BLaER1 treated with 17β-estradiol and CSF1 and Interleukin-3, amounts not matched to agents 10 nM and 100 nM (cell line): Measurements from ENCODE around the gene IDH3A.
"Not testable (repeated sequence)": the region's sequence is repeated elsewhere in the genome, so short reads cannot be mapped to it uniquely, and the experiment has no call there.

ENCODE experiments used
- H3K27ac ChIP-seq, 11 experiments: shearing (Covaris generic); formaldehyde crosslinking; 2 replicates each; pipeline ENCODE4 v1.8.1; 2022
- H3K27me3 ChIP-seq, 11 experiments: shearing (Covaris generic); formaldehyde crosslinking; 2 replicates each; pipeline ENCODE4 v1.8.1; 2022
- H3K36me3 ChIP-seq, 11 experiments: shearing (Covaris generic); formaldehyde crosslinking; 2 replicates each; pipeline ENCODE4 v1.8.1; 2022
- H3K4me1 ChIP-seq, 10 experiments: shearing (Covaris generic); formaldehyde crosslinking; 2 replicates each; pipeline ENCODE4 v1.8.1; 2022
- H3K4me2 ChIP-seq, 11 experiments: shearing (Covaris generic); formaldehyde crosslinking; 2 replicates each; pipeline ENCODE4 v1.8.1; 2022
- H3K4me3 ChIP-seq, 10 experiments: shearing (Covaris generic); formaldehyde crosslinking; 2 replicates each; pipeline ENCODE4 v1.8.1; 2022
- H3K9ac ChIP-seq, 11 experiments: shearing (Covaris generic); formaldehyde crosslinking; 2 replicates each; pipeline ENCODE4 v1.8.1; 2022
- H3K9me3 ChIP-seq, 11 experiments: shearing (Covaris generic); formaldehyde crosslinking; replicated peaks in 1 of 11; 2 replicates each; pipeline ENCODE4 v1.8.1; 2022
- H4K20me1 ChIP-seq, 11 experiments: shearing (Covaris generic); formaldehyde crosslinking; 2 replicates each; pipeline ENCODE4 v1.8.1; 2022
- Cebpa-rat ChIP-seq, 11 experiments: shearing (Covaris generic); IDR thresholded peaks; 2 replicates each; pipeline ENCODE4 v1.8.1; 2022

The IDH3A gene

DNA sequence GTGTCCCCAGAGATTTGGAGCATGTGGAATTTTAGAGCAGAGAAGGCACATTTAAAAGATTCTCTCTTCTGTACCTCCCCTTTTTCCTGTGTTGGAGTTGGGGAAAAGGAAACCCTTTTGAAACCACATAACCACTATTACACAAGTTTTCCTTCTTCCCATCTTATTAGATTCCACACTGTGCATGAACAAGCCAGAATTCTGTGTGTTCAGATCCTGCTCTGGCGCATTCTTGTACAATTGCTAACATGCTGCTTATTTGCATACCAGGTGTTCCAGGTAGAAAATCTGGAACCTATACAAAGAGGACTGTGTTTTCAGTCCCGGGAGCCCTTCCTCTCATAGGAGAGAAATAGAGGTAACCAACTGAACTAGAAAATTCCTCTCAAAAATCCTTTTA, 15.4 kb upstream of the IDH3A start:
- H3K27me3 ChIP-seq, result peaks cover 0 to 3% (median 0%) of the 10 kb centered on the region in 11 experiments; a peak in 2 of 22 replicates
- H3K4me3 ChIP-seq, result no peak overlapping the region
- no peak for TF ChIP-seq Cebpa-rat (IDR thresholded peaks at IDR 0.05)
- H3K9ac ChIP-seq, result no peak overlapping the region
- peaks cover 0 to 16% (median 0%) of the 10 kb centered on the region in 11 experiments; a peak in 1 of 22 replicates for H4K20me1 ChIP-seq
- peak overlapping the region in 9 of 11 experiments; percentile 17 to 100 (median 96); a peak in 16 of 22 replicates for H3K4me2 ChIP-seq
- no peaks in the 10 kb centered on the region for H3K36me3 ChIP-seq
- peaks cover 16 to 36% (median 26%) of the 10 kb centered on the region in 10 experiments for H3K4me1 ChIP-seq
- H3K27ac ChIP-seq, result no peak overlapping the region
- no peaks in the 10 kb centered on the region for H3K9me3 ChIP-seq

- H3K36me3 ChIP-seq, result no peaks in the 10 kb centered on the region
- H3K9ac ChIP-seq, result no peak overlapping the region
- no peaks in the 10 kb centered on the region for H3K4me1 ChIP-seq
- H3K27ac ChIP-seq, result no peak overlapping the region
- no peaks in the 10 kb centered on the region for H3K27me3 ChIP-seq
- no peak overlapping the region for H3K4me3 ChIP-seq
- no peaks in the 10 kb centered on the region for H3K9me3 ChIP-seq
- 0 out of 22 replicates have a peak, but pooled peaks of 2 of the 11 experiments have one; percentile 7 to 11 for TF ChIP-seq Cebpa-rat (IDR thresholded peaks at IDR 0.05)
- no peak overlapping the region for H3K4me2 ChIP-seq
- no peaks in the 10 kb centered on the region; a peak in 1 of 22 replicates for H4K20me1 ChIP-seq
These were observed 9.6 kb upstream of the IDH3A start for GRCh38 chr15:78139578-78139977.

- no peak for TF ChIP-seq Cebpa-rat (IDR thresholded peaks at IDR 0.05)
- H3K9me3 ChIP-seq, result no peaks in the 10 kb centered on the region
These were observed 8.9 kb upstream of the IDH3A start for GRCh38 chr15:78140292-78140691.

DNA sequence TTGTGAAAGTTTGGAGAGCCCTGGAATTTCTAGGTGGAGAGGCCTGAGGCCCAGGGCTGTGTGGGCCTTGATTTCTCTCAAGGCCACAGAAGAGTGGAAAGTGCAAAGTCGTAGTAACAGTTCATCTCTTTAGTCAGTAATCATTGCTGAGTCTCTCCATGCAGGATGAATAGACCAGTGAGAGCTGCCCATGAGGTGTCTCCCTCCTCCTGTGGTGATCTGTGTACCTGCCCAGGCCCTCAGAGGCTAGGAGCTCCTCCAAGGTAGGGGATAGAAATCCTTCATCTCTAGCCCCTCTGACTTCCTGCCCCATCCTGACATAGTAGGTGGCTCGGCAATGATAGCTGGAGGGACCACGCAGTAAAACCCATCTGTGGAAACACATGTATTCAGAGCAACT, 6.8 kb upstream of the IDH3A start:
- H3K4me2 ChIP-seq, result no peak overlapping the region
- no peaks in the 10 kb centered on the region for H3K36me3 ChIP-seq
- no peak overlapping the region for H3K9ac ChIP-seq
- H3K4me1 ChIP-seq, result peaks cover 0 to 5% (median 0%) of the 10 kb centered on the region in 10 experiments; a peak in 1 of 20 replicates
- TF ChIP-seq Cebpa-rat (IDR thresholded peaks at IDR 0.05), result no peak
- no peaks in the 10 kb centered on the region for H3K9me3 ChIP-seq
- H4K20me1 ChIP-seq, result no peaks in the 10 kb centered on the region; a peak in 1 of 22 replicates
- no peak overlapping the region for H3K4me3 ChIP-seq
- H3K27me3 ChIP-seq, result no peaks in the 10 kb centered on the region
- no peak overlapping the region for H3K27ac ChIP-seq

More at GRCh38 chr15:78140292-78140691, 8.9 kb upstream of the IDH3A start:
- no peak overlapping the region for H3K9ac ChIP-seq
- no peaks in the 10 kb centered on the region; a peak in 1 of 22 replicates for H4K20me1 ChIP-seq
- no peaks in the 10 kb centered on the region for H3K27me3 ChIP-seq
- no peak overlapping the region for H3K27ac ChIP-seq
- H3K4me3 ChIP-seq, result no peak overlapping the region
- no peaks in the 10 kb centered on the region for H3K36me3 ChIP-seq
- no peaks in the 10 kb centered on the region for H3K4me1 ChIP-seq
- no peak overlapping the region for H3K4me2 ChIP-seq

DNA sequence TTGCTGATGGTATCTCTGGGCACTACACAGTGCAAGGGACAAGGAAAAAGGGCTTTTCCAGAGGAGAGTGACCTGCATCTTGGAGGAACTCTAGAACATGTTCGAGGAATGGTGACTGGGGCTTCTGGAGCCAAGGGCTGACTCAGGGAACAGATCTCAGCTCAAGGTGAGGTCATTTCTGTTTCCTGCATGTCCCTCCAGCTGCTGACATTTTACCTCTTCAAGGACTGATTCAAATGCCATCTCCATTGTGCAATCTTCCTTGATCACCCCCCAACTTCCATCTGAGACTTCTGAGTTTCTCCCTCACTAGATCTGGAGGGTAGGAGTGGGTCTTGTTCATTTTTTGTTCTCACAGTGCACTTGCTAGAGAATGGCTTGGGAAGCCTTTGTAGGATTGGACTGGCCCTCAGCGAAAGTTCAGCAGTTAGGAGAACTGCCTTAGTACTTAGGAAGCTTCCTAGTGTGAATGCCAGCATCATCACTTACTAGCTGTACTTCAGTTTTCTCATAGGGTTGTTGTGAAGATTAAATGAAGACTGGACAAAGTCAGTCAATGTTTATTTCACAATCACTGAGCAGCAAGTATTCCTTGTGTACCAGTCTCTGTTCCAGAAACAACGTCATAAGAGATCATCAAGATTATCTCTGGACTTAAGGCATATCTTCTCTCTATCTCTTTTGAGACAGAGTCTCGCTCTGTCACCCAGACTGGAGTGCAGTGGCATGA, 2.6 kb upstream of the IDH3A start:
- no peaks in the 10 kb centered on the region for H3K9me3 ChIP-seq
- no peaks in the 10 kb centered on the region for H3K27me3 ChIP-seq
- 0 out of 22 replicates have a peak, but pooled peaks cover 0 to 6% (median 0%) of the 10 kb centered on the region in 11 experiments for H3K36me3 ChIP-seq

DNA sequence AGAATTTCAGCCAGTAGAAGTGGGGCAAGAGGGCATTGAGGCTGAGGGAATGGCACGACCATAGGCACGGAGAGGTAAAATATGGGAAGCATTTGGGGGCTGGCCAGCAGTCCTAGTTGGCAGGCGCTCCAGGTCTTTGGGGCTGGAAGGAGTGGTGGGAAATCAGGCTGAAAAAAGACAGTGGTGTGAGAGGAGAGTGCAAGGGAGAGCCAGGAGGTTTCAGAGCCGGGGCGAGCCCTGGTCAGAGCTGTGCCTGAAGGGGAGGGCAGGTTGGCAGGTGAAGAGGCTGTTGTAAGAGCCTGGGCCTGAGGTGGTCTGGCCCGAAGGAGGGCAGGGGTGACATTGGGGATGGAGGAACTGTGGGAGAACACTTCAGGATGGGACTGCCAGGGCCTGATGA, 1.6 kb upstream of the IDH3A start:
- Histone ChIP-seq H4K20me1 (peaks cover 0 to 34% (median 26%) of the 10 kb centered on the region in 11 experiments; a peak in 16 of 22 replicates), H3K4me1 (peaks cover 23 to 34% (median 29%) of the 10 kb centered on the region in 10 experiments), H3K4me2 (peak overlapping the region; percentile 71 to 89 (median 84); a peak in 21 of 22 replicates), H3K9me3 (no peaks in the 10 kb centered on the region), H3K27ac (no peak overlapping the region), H3K27me3 (no peaks in the 10 kb centered on the region), H3K4me3 (no peak overlapping the region), H3K36me3 (peaks cover 0 to 11% (median under 1%) of the 10 kb centered on the region in 11 experiments; a peak in 1 of 22 replicates), H3K9ac (0 out of 22 replicates have a peak overlapping the region, but pooled peaks of 2 of the 11 experiments have one; percentile 10 to 93)
- no peak for TF ChIP-seq Cebpa-rat (IDR thresholded peaks at IDR 0.05)

More for the DNA sequence above, 2.6 kb upstream of the IDH3A start:
- Histone ChIP-seq H3K4me2 (peak overlapping the region in 1 of 11 experiments; percentile 16; a peak in 2 of 22 replicates), H3K4me3 (no peak overlapping the region), H4K20me1 (peaks cover 0 to 24% (median 19%) of the 10 kb centered on the region in 11 experiments; a peak in 16 of 22 replicates), H3K4me1 (peaks cover 23 to 34% (median 29%) of the 10 kb centered on the region in 10 experiments), H3K9ac (no peak overlapping the region), H3K27ac (no peak overlapping the region)
- peak in 10 of 11 experiments; percentile 12 to 88 (median 75); a peak in 15 of 22 replicates for TF ChIP-seq Cebpa-rat (IDR thresholded peaks at IDR 0.05)

DNA sequence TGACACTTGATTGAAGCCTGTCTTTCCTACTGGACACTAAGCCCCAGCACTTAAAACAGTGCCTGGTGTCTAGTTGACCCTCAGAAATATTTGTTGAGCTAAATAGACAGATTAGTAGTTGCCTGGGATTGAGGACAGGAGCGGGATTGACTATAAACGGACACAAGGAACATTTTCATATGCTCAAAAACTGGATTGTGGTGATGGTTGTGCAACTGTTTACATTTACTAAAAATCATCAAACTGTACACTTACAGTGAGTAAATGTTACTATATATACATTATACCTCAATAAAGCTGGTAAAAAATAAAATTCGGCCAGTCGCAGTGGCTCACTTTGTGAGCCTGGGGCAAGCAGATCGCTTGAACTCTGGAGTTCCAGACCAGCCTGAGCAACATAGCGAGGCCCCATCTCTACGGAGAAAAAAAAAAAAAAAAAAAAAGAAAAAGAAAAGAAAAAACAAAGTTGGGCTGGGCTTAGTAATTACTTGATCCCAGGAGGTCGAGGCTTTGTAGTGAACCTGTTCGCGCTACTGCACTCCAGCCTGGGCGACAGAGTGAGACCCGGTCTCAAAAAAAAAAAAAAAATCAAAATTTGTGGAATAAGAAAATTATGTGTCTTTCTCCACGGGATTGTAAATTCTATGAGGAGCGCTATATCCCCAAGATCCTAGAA, 632 bp upstream of the IDH3A start:
- peak overlapping the region; percentile 63 to 89 (median 79); a peak in 21 of 22 replicates for H3K27ac ChIP-seq
- H3K9me3 ChIP-seq, result no peaks in the 10 kb centered on the region
- peaks cover 23 to 34% (median 29%) of the 10 kb centered on the region in 10 experiments for H3K4me1 ChIP-seq
- peak overlapping the region; percentile 82 to 97 (median 92) for H3K9ac ChIP-seq
- peak overlapping the region; percentile 71 to 89 (median 84) for H3K4me2 ChIP-seq
- TF ChIP-seq Cebpa-rat (IDR thresholded peaks at IDR 0.05), result no peak
- peaks cover 0 to 43% (median 35%) of the 10 kb centered on the region in 11 experiments; a peak in 17 of 22 replicates for H4K20me1 ChIP-seq
- no peaks in the 10 kb centered on the region for H3K27me3 ChIP-seq
- peaks cover 0 to 18% (median 6%) of the 10 kb centered on the region in 11 experiments; a peak in 7 of 22 replicates for H3K36me3 ChIP-seq
- H3K4me3 ChIP-seq, result peak overlapping the region; percentile 88 to 100 (median 94)

DNA sequence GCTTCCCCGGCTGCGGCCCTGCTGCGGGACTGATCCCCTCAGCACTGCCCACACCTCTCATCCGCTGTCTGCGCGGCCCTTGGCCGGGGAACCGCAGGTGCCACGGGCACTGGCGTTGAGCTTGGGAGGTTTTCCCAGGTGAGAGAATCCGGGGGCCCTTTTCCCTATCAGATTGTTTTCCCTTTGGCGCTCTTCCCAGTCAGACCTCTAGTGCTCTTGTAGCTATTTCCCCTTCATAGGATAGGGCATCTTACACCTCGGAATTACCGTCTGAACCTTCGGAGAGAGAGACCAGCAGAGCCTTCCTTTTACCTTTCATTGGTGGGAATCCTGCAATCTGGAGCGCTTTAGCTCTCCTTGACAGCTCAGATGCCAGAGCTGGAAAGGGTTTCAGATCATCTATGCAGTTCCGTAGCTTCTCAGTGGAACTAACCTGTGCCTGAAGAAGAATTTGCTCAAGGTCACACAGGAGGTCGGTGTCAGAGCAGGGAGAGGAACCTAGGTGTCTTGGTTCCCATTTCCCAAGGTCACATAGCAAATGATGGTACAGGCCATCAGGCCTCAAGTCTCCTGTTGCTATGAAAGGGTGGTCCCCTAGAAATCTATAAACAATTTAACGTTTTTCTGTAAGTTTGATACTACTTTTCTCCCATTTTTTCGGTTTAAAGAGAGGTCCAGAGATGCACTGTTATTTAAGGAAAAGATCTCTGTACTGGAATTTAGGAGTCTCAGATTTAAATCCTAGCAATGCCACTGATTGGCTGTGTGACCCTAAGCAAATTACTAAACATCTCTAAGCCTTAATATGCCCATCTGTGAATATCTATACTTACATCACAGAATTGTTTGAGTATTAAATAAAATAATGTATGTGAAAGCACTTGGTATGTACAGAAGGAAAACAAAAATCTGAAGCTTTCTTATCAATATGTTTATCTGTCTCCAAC, 916 bp downstream of the IDH3A start:
- H3K4me1 ChIP-seq, result peaks cover 23 to 41% (median 29%) of the 10 kb centered on the region in 10 experiments

GRCh38 chr15:78151075-78151474, 1.9 kb downstream of the IDH3A start:
- not testable (repeated sequence) for H3K9me3 ChIP-seq, H3K4me3 ChIP-seq, H3K27me3 ChIP-seq, H3K27ac ChIP-seq
- peaks cover 0 to 69% (median 52%) of the 10 kb centered on the region in 11 experiments; a peak in 18 of 22 replicates for H4K20me1 ChIP-seq
- H3K4me2 ChIP-seq, result peak overlapping the region; percentile 90 to 99 (median 95); a peak in 20 of 22 replicates
- H3K36me3 ChIP-seq, result peaks cover 5 to 37% (median 16%) of the 10 kb centered on the region in 11 experiments; a peak in 20 of 22 replicates
- peak overlapping the region in 2 of 11 experiments; percentile 90 to 97; a peak in 3 of 22 replicates for H3K9ac ChIP-seq
- H3K4me1 ChIP-seq, result peaks cover 23 to 43% (median 29%) of the 10 kb centered on the region in 10 experiments

More for the DNA sequence above, 916 bp downstream of the IDH3A start:
- Histone ChIP-seq H3K4me2 (peak overlapping the region; percentile 90 to 99 (median 95)), H3K9ac (peak overlapping the region; percentile 83 to 97 (median 92)), H3K4me3 (peak overlapping the region; percentile 88 to 100 (median 94)), H3K9me3 (no peaks in the 10 kb centered on the region), H4K20me1 (peaks cover 0 to 59% (median 47%) of the 10 kb centered on the region in 11 experiments; a peak in 18 of 22 replicates), H3K27me3 (no peaks in the 10 kb centered on the region), H3K27ac (peak overlapping the region; percentile 33 to 89 (median 84); a peak in 21 of 22 replicates), H3K36me3 (peaks cover 0 to 27% (median 10%) of the 10 kb centered on the region in 11 experiments; a peak in 12 of 22 replicates)
- TF ChIP-seq Cebpa-rat (IDR thresholded peaks at IDR 0.05), result no peak
